ENCODE data around the gene CST3. TPM values are rescaled to one million over a fixed set of nuclear protein-coding genes. Genes with fewer than 3 reads are reported as not detected.

The CST3 gene
- total and polyA plus RNA-seq, 10 of the 15 experiments (the other 5 are each of a cell fraction or from before 2014, with no cell fraction given), result 11.8 to 127 (median 57.8) TPM

- H3K4me1 ChIP-seq (ENCODE audit: control insufficient read depth, insufficient read depth, low read length), result peaks cover 9% of the 10 kb centered on the region
- intact Hi-C loops (cut with micrococcal nuclease; ENCODE audit: unreplicated experiment) (no loop called here), in situ Hi-C loops (cut with MboI) (no loop called here)
- no peak overlapping the region for H3K27ac ChIP-seq (ENCODE audit: control insufficient read depth, insufficient read depth)
- no TSS peak for BruUV-seq (replicated peaks)
- H3K79me2 ChIP-seq (ENCODE audit: control insufficient read depth, insufficient read depth, low read length), result no peaks in the 10 kb centered on the region
- ChIA-PET RAD21 (ENCODE audit: unreplicated experiment) (no interaction called here), POLR2A (no interaction called here), CTCF (no interaction called here), SMC1A (ENCODE audit: uncharacterized antibody, unreplicated experiment) (interaction anchor here (0.8 kb wide), 1 partner anchor 11 kb away, joined by 3 read pairs; no protein-coding TSS in a partner anchor)
- whole genome bisulfite sequencing (ENCODE audit: insufficient coverage, insufficient replicate concordance, low lambda C conversion rate, missing lambda C conversion rate), result 85% methylated on average over 19 of the region's 19 CpGs
- H3K4me2 ChIP-seq (ENCODE audit: control insufficient read depth, insufficient read depth), result peak overlapping the region; percentile 93; the same call in 1 of the 2 replicates
- FAIRE-seq (no peak), DNase-seq (ENCODE audit: low read depth, low spot score) (no peak), ATAC-seq (no peak)
- no peaks in the 10 kb centered on the region for H3K27me3 ChIP-seq (replicated peaks in 1 of 2; ENCODE audit: control insufficient read depth in 2 of 2, insufficient read depth in 2 of 2, low read length in 1 of 2)
- H2AFZ ChIP-seq (ENCODE audit: control insufficient read depth, low read depth, low read length), result no peak overlapping the region
- no peaks in the 10 kb centered on the region; a peak in 1 of 4 replicates for H3K36me3 ChIP-seq (ENCODE audit: control insufficient read depth in 2 of 2, insufficient read depth in 2 of 2, low read length in 1 of 2)
- H3K9me3 ChIP-seq (replicated peaks; ENCODE audit: control insufficient read depth, insufficient read depth, low read length), result no peaks in the 10 kb centered on the region; the same call in 2 of the 3 replicates
- no peak overlapping the region for H3K9ac ChIP-seq (ENCODE audit: control insufficient read depth, insufficient read depth, low read length)
- peak overlapping the region; percentile 73; the same call in 1 of the 2 replicates for H3K4me3 ChIP-seq
- H4K20me1 ChIP-seq (ENCODE audit: control insufficient read depth, insufficient read depth), result no peaks in the 10 kb centered on the region
- no peak for TF ChIP-seq ZNF217 (IDR thresholded peaks at IDR 0.05)
- TF ChIP-seq ZBTB4 (CRISPR knock-in tag; IDR thresholded peaks at IDR 0.05), result no peak
- no peak for TF ChIP-seq JUND (IDR thresholded peaks at IDR 0.05; ENCODE audit: low read depth, low read length)
- TF ChIP-seq NFIC (IDR thresholded peaks at IDR 0.05; ENCODE audit: low read depth, low read length), result no peak
- TF ChIP-seq CEBPZ (IDR thresholded peaks at IDR 0.05; ENCODE audit: low read depth, low read length), result no peak
- TF ChIP-seq ZNF384 (IDR thresholded peaks at IDR 0.05; ENCODE audit: borderline replicate concordance, low read depth, low read length), result no peak
- TF ChIP-seq ATF2 (IDR thresholded peaks at IDR 0.05; ENCODE audit: low read length), result no peak
- no peak for TF ChIP-seq JUNB (IDR thresholded peaks at IDR 0.05)
- TF ChIP-seq WRNIP1 (IDR thresholded peaks at IDR 0.05; ENCODE audit: borderline replicate concordance, low read depth, low read length), result no peak
- TF ChIP-seq CHD2 (IDR thresholded peaks at IDR 0.05; ENCODE audit: borderline replicate concordance, low read depth, low read length), result no peak
- TF ChIP-seq NFYB (IDR thresholded peaks at IDR 0.05; ENCODE audit: insufficient read depth, low read depth, low read length), result no peak
- TF ChIP-seq BHLHE40 (IDR thresholded peaks at IDR 0.05; ENCODE audit: borderline replicate concordance in 1 of 2, low read depth in 2 of 2, low read length in 1 of 2), result no peak
- no peak for TF ChIP-seq NKRF (conservative IDR thresholded peaks at IDR 0.05)
Observed at GRCh38 chr20:23636182-23636907, 1.4 kb downstream of the CST3 start.

Data from GM12878 (cell line).